ENCODE data around the gene PARD3B. TPM values are rescaled to one million over a fixed set of nuclear protein-coding genes. Genes with fewer than 3 reads are reported as not detected.

PARD3B gene
- total RNA-seq, 3 donors from 2014 or later = 0.18 to 0.48 (median 0.27) TPM

GRCh38 chr2:204667990-204668389 lies 122.7 kb downstream of the PARD3B start:
- ATAC-seq = no peak

GRCh38 chr2:204669382-204669781 lies 124.1 kb downstream of the PARD3B start:
- H3K27me3 Mint-ChIP-seq (ENCODE audit: low read depth) = no peaks in the 10 kb centered on the region
- H3K4me1 Mint-ChIP-seq (ENCODE audit: low read depth) = no peaks in the 10 kb centered on the region

More at GRCh38 chr2:204667990-204668389, 122.7 kb downstream of the PARD3B start:
- Mint-ChIP-seq H3K4me1 (ENCODE audit: low read depth) (no peaks in the 10 kb centered on the region), H3K9me3 (no peaks in the 10 kb centered on the region), H3K4me3 (no peak overlapping the region), H3K36me3 (ENCODE audit: insufficient read depth) (no peaks in the 10 kb centered on the region), H3K27me3 (ENCODE audit: low read depth) (no peaks in the 10 kb centered on the region)
- no peak for DNase-seq

DNA sequence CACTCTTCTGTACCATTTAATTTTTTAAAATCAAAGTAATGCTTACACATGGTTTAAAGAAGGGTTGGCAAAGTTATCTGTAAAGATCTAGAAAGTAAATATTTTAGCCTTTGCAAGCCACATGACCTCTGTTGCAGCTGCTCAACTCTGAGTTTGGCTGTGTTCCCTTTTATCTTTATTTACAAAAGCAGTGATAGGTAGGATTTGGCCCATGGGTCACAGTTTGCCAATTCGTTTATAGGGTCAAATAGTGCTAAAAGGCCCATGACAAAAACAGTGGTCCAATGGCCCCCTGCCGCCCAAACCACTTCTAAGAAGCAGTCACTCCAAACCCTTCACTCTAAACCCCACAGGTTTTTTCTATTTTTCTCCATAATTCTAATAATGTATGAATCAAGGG lies 124.8 kb downstream of the PARD3B start:
- ATAC-seq (no peak), DNase-seq (no peak)
- Mint-ChIP-seq H3K36me3 (ENCODE audit: insufficient read depth) (no peaks in the 10 kb centered on the region), H3K4me1 (ENCODE audit: low read depth) (no peaks in the 10 kb centered on the region), H3K9me3 (no peaks in the 10 kb centered on the region), H3K4me3 (no peak overlapping the region), H3K27me3 (ENCODE audit: low read depth) (no peaks in the 10 kb centered on the region)

More at GRCh38 chr2:204669382-204669781, 124.1 kb downstream of the PARD3B start:
- Mint-ChIP-seq H3K9me3 (no peaks in the 10 kb centered on the region), H3K4me3 (no peak overlapping the region), H3K36me3 (ENCODE audit: insufficient read depth) (no peaks in the 10 kb centered on the region)
- DNase-seq (no peak), ATAC-seq (no peak)

DNA sequence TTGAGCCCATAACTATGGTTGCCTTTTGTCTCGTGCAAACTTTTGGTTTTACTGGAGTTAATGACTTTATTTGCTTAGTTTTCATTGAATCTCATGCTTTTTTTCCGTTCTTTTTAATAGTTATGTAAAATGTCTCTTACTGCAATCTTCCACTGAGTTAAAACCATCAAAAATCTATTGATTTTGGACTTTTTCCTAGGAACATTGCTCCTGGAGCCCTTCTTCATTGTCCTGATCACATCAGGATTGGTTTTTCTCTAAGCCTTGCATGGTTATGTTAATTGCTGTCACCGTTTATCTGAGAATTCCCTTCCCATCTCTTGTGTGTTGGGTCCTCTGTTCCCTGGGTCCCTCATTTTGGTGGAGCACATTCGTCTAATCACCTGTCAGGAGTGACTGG lies 125.5 kb downstream of the PARD3B start:
- ATAC-seq (no peak), DNase-seq (no peak)
- H3K4me1 Mint-ChIP-seq (ENCODE audit: low read depth) = no peaks in the 10 kb centered on the region
- H3K36me3 Mint-ChIP-seq (ENCODE audit: insufficient read depth) = no peaks in the 10 kb centered on the region
- no peak overlapping the region for H3K4me3 Mint-ChIP-seq
- no peaks in the 10 kb centered on the region for H3K9me3 Mint-ChIP-seq
- no peaks in the 10 kb centered on the region for H3K27me3 Mint-ChIP-seq (ENCODE audit: low read depth)

DNA sequence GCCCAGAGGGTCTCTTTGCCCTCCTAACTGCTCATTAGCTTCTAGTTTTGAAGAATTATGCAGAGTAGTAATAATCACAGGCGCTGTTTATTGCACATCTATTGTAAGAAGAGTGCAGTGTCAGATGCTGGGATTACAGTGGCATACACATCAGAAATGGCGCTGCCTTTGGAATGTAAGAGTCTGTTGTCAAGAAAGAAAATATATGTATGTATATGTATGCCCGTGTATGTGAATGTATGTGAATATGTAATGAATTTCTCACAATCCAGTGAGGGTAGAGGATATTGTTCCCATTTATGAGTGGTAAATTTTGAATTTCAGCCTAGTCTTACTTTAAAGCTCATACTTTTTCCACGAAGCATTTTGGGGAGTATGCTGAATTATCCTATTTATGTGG lies 127.5 kb downstream of the PARD3B start:
- H3K36me3 Mint-ChIP-seq (ENCODE audit: insufficient read depth) = no peaks in the 10 kb centered on the region
- no peak overlapping the region for H3K4me3 Mint-ChIP-seq
- no peaks in the 10 kb centered on the region for H3K4me1 Mint-ChIP-seq (ENCODE audit: low read depth)
- no peak for ATAC-seq
- no peaks in the 10 kb centered on the region for H3K9me3 Mint-ChIP-seq
- H3K27me3 Mint-ChIP-seq (ENCODE audit: low read depth) = no peaks in the 10 kb centered on the region
- DNase-seq = no peak

GRCh38 chr2:204673877-204674276 lies 128.6 kb downstream of the PARD3B start:
- Mint-ChIP-seq H3K36me3 (ENCODE audit: insufficient read depth) (no peaks in the 10 kb centered on the region), H3K4me1 (ENCODE audit: low read depth) (no peaks in the 10 kb centered on the region), H3K4me3 (no peak overlapping the region), H3K27me3 (ENCODE audit: low read depth) (no peaks in the 10 kb centered on the region), H3K9me3 (no peaks in the 10 kb centered on the region)
- DNase-seq (no peak), ATAC-seq (no peak)

- H3K27me3 Mint-ChIP-seq (ENCODE audit: low read depth) = no peaks in the 10 kb centered on the region
- no peak for DNase-seq
- no peaks in the 10 kb centered on the region for H3K4me1 Mint-ChIP-seq (ENCODE audit: low read depth)
- H3K9me3 Mint-ChIP-seq = no peaks in the 10 kb centered on the region
- no peak for ATAC-seq
- H3K4me3 Mint-ChIP-seq = no peak overlapping the region
- H3K36me3 Mint-ChIP-seq (ENCODE audit: insufficient read depth) = no peaks in the 10 kb centered on the region
Measured at GRCh38 chr2:204678031-204678430, 132.8 kb downstream of the PARD3B start.

GRCh38 chr2:204680576-204680975 lies 135.3 kb downstream of the PARD3B start:
- H3K4me3 Mint-ChIP-seq = no peak overlapping the region
- ATAC-seq (no peak), DNase-seq (no peak)
- no peaks in the 10 kb centered on the region for H3K9me3 Mint-ChIP-seq
- H3K4me1 Mint-ChIP-seq (ENCODE audit: low read depth) = no peaks in the 10 kb centered on the region
- H3K27me3 Mint-ChIP-seq (ENCODE audit: low read depth) = no peaks in the 10 kb centered on the region
- H3K36me3 Mint-ChIP-seq (ENCODE audit: insufficient read depth) = no peaks in the 10 kb centered on the region

DNA sequence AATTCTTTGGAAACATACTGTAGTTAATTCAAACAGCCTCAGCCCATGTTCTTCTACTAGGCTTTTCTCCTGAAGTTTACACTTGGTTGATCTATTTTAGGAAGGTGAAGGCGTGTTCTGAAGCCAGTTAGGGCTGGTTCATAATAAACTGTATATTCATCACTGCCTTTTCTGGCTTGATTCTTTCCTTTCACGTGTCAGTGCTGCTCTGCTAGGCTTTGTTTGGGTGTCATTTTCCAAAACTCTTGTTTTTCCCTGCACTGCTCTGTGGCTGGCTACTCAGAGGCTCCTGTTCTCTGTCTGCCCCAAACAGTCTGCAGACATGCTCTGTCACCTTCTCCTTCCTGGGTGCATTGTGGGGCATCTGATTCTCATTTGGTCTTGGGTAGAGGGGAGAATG lies 136.1 kb downstream of the PARD3B start:
- ATAC-seq (no peak), DNase-seq (no peak)
- Mint-ChIP-seq H3K9me3 (no peaks in the 10 kb centered on the region), H3K4me1 (ENCODE audit: low read depth) (no peaks in the 10 kb centered on the region), H3K36me3 (ENCODE audit: insufficient read depth) (no peaks in the 10 kb centered on the region), H3K27me3 (ENCODE audit: low read depth) (no peaks in the 10 kb centered on the region), H3K4me3 (no peak overlapping the region)

GRCh38 chr2:204683384-204683783 lies 138.1 kb downstream of the PARD3B start:
- H3K9me3 Mint-ChIP-seq = no peaks in the 10 kb centered on the region
- no peaks in the 10 kb centered on the region for H3K36me3 Mint-ChIP-seq (ENCODE audit: insufficient read depth)
- peaks cover 2% of the 10 kb centered on the region for H3K27me3 Mint-ChIP-seq (ENCODE audit: low read depth)
- no peak for DNase-seq
- no peak overlapping the region for H3K4me3 Mint-ChIP-seq
- no peak for ATAC-seq
- H3K4me1 Mint-ChIP-seq (ENCODE audit: low read depth) = no peaks in the 10 kb centered on the region

DNA sequence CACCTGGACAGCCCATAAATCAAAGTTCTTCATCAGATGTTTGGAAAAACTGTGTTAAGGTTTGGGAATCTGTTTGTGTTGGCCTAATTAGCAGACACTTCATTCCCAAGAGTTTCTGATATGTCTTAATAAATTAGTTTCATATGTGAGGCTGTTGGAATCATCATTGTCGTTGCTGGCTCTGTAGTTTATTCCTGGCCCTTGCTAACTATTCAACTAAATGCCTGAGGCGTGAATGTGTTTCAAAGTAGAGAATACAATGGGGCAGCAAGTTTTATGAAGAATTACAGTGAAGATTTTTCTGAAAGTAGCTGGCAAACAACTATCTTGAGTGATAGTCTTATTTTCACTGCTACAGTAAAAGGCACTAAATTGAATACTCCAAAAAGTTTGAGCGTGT lies 141.1 kb downstream of the PARD3B start:
- DNase-seq (no peak), ATAC-seq (no peak)
- Mint-ChIP-seq H3K27me3 (ENCODE audit: low read depth) (peaks cover 2% of the 10 kb centered on the region), H3K4me1 (ENCODE audit: low read depth) (no peaks in the 10 kb centered on the region), H3K36me3 (ENCODE audit: insufficient read depth) (no peaks in the 10 kb centered on the region), H3K9me3 (no peaks in the 10 kb centered on the region), H3K4me3 (no peak overlapping the region)

- Mint-ChIP-seq H3K4me3 (no peak overlapping the region), H3K36me3 (ENCODE audit: insufficient read depth) (no peaks in the 10 kb centered on the region)
Measured at GRCh38 chr2:204687776-204688175, 142.5 kb downstream of the PARD3B start.

DNA sequence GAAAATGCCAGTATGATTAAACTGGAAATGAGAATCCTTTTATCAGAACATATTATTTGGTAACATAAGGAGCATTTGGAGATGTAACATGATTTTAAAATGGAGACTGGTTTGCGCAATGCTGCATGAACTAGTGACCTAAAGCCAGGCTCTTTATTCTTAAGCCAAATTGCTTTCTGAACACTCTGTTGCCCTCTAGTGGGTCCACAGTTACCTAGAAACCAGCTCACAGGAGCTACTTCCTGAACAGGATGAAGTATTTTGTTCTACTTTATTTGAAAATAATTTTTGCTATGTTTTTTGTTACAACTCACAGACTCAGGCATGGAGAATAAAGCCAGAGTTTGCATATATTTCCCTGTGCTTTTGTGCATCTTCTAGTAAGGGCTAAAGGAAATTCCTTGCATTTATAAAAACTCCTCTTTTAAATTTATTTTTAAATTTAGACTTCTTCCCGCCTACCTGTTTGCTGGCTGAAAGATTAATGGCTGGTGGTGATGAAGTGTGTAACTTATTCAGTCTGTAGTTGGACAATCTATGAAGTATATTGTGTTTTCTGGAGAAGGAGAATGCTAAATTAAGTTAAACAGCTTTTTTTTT lies 146.7 kb downstream of the PARD3B start:
- Mint-ChIP-seq H3K4me3 (no peak overlapping the region), H3K4me1 (ENCODE audit: low read depth) (peaks cover 7% of the 10 kb centered on the region), H3K36me3 (ENCODE audit: insufficient read depth) (no peaks in the 10 kb centered on the region), H3K9me3 (no peaks in the 10 kb centered on the region), H3K27me3 (ENCODE audit: low read depth) (peaks cover 2% of the 10 kb centered on the region)
- no peak for ATAC-seq
- DNase-seq = no peak

More at GRCh38 chr2:204687776-204688175, 142.5 kb downstream of the PARD3B start:
- Mint-ChIP-seq H3K27me3 (ENCODE audit: low read depth) (peaks cover 2% of the 10 kb centered on the region), H3K9me3 (no peaks in the 10 kb centered on the region), H3K4me1 (ENCODE audit: low read depth) (peaks cover 5% of the 10 kb centered on the region)
- ATAC-seq (no peak), DNase-seq (no peak)

- peaks cover 7% of the 10 kb centered on the region for H3K4me1 Mint-ChIP-seq (ENCODE audit: low read depth)
- H3K36me3 Mint-ChIP-seq (ENCODE audit: insufficient read depth) = no peaks in the 10 kb centered on the region
- ATAC-seq (no peak), DNase-seq (no peak)
- H3K9me3 Mint-ChIP-seq = no peaks in the 10 kb centered on the region
- H3K27me3 Mint-ChIP-seq (ENCODE audit: low read depth) = peaks cover under 1% of the 10 kb centered on the region
- no peak overlapping the region for H3K4me3 Mint-ChIP-seq
Measured at GRCh38 chr2:204692790-204693189, 147.5 kb downstream of the PARD3B start.

DNA sequence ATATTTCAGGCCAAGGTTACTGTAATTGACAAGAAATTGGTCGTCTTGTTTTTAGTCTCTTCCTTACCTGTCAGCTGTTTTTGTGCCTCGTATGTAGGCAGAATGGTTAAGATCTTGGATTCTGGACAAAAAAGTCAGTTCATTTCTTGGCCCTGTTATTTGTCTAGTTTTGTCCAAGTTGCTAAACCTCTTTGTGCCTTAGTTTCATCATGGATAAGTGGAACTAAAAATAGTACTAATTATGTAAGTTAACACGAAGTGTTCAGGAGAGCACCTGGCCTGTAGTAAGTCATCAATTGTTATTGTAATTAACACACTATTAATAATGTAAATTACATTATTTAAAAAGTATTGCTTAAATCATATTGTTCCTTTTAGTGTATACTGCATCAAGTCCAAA lies 148.0 kb downstream of the PARD3B start:
- H3K4me1 Mint-ChIP-seq (ENCODE audit: low read depth) = peaks cover 7% of the 10 kb centered on the region
- ATAC-seq (no peak), DNase-seq (no peak)
- no peak overlapping the region for H3K4me3 Mint-ChIP-seq
- H3K36me3 Mint-ChIP-seq (ENCODE audit: insufficient read depth) = no peaks in the 10 kb centered on the region
- H3K9me3 Mint-ChIP-seq = no peaks in the 10 kb centered on the region
- no peaks in the 10 kb centered on the region for H3K27me3 Mint-ChIP-seq (ENCODE audit: low read depth)

DNA sequence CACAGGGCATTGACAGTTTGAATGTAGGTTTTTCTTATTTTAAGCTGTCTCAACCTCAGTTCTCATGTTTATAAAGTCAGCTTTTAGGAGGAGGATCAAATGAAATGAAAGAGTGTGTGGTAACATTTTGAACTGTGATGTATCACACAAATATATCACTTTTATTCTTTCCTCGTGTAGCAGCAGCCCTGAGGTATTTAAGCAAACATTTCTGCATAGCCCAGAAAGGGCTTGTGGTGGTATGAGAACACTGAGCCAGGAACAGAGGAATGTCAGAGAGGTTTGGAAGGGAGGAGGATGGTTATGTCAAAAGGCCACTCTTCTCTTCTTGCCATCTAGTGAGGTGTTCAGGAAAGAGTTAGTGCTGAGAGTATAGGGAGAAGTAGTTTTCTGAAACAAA lies 150.2 kb downstream of the PARD3B start:
- H3K36me3 Mint-ChIP-seq (ENCODE audit: insufficient read depth) = no peaks in the 10 kb centered on the region
- ATAC-seq (no peak), DNase-seq (no peak)
- H3K4me3 Mint-ChIP-seq = no peak overlapping the region
- H3K27me3 Mint-ChIP-seq (ENCODE audit: low read depth) = no peaks in the 10 kb centered on the region
- H3K9me3 Mint-ChIP-seq = no peaks in the 10 kb centered on the region
- peaks cover 7% of the 10 kb centered on the region for H3K4me1 Mint-ChIP-seq (ENCODE audit: low read depth)

Data from activated T-cell treated with anti-CD3 and anti-CD28 coated beads, Interleukin-2, amount 50 U/mL, for 4 hours (primary cell).